ENCODE data around the gene CCN5. TPM values are rescaled to one million over a fixed set of nuclear protein-coding genes. Genes with fewer than 3 reads are reported as not detected.

CCN5 gene
- total RNA-seq, 2 experiments from 2014 or later: not detected

DNA sequence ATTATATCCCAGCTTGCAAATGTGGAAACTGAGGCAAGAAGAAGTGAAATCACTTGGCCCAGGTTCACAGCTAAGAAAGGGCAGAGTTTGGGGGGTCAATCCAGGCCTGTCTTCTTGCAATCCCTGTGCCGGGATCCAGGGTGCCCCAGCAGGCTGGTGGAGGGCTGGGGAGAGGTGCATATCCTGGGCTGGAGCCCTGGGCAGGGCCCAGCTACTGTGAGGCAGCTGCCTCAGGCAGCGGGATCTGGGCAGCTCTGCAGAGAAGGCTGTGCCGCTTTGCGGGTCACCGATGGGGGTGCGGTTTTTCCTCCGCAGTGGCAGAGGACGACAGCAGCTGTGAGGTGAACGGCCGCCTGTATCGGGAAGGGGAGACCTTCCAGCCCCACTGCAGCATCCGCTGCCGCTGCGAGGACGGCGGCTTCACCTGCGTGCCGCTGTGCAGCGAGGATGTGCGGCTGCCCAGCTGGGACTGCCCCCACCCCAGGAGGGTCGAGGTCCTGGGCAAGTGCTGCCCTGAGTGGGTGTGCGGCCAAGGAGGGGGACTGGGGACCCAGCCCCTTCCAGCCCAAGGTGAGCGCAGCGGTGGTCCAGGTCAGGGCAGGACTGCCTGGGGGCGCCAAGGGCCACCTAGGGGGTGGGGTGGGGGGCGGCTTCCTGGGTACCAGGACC is 9.4 kb downstream of the CCN5 start:
- Mint-ChIP-seq H3K4me3 (no peak overlapping the region), H3K27ac (no peak overlapping the region), H3K36me3 (ENCODE audit: low read depth) (no peaks in the 10 kb centered on the region), H3K9me3 (no peaks in the 10 kb centered on the region), H3K27me3 (no peaks in the 10 kb centered on the region), H3K4me1 (ENCODE audit: low read depth) (no peaks in the 10 kb centered on the region)
- ATAC-seq: no peak
- POLR2A ChIA-PET: no interaction called here
- DNase-seq: no peak
- CTCF ChIA-PET: interaction anchor here (1.0 to 2.3 kb wide), 4 partner anchors 8 to 39 kb away, joined by 3 to 11 read pairs (median 4); no protein-coding TSS in a partner anchor
- TF ChIP-seq, protein P1, sequence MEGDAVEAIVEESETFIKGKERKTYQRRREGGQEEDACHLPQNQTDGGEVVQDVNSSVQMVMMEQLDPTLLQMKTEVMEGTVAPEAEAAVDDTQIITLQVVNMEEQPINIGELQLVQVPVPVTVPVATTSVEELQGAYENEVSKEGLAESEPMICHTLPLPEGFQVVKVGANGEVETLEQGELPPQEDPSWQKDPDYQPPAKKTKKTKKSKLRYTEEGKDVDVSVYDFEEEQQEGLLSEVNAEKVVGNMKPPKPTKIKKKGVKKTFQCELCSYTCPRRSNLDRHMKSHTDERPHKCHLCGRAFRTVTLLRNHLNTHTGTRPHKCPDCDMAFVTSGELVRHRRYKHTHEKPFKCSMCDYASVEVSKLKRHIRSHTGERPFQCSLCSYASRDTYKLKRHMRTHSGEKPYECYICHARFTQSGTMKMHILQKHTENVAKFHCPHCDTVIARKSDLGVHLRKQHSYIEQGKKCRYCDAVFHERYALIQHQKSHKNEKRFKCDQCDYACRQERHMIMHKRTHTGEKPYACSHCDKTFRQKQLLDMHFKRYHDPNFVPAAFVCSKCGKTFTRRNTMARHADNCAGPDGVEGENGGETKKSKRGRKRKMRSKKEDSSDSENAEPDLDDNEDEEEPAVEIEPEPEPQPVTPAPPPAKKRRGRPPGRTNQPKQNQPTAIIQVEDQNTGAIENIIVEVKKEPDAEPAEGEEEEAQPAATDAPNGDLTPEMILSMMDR (IDR thresholded peaks at IDR 0.05): no peak
- intact Hi-C loops (cut with micrococcal nuclease): no loop called here

DNA sequence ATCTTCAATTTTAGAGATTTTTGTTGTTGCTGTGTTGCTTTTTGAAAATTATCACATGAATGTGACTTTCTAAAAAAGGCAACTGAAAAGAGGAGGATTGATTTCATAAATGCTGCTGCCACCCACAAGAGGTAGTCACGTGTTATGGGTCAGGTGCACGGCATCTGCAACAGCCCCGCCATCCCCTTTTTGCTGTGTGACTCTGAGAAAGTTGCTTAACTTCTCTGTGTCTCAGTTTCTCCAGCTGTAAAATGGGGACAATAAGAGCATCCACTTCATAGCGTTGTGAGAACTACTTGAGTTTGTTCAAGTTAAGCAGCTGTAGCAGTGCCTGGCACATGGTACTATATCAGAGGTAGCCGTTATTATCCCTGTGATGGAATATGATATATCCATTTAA is 10.7 kb downstream of the CCN5 start:
- Mint-ChIP-seq H3K27ac (no peak overlapping the region), H3K27me3 (no peaks in the 10 kb centered on the region), H3K4me3 (no peak overlapping the region), H3K9me3 (no peaks in the 10 kb centered on the region), H3K4me1 (ENCODE audit: low read depth) (no peaks in the 10 kb centered on the region), H3K36me3 (ENCODE audit: low read depth) (no peaks in the 10 kb centered on the region)
- DNase-seq (no peak), ATAC-seq (no peak)
- intact Hi-C loops (cut with micrococcal nuclease): no loop called here
- ChIA-PET CTCF (no interaction called here), POLR2A (interaction anchor here (0.6 to 0.7 kb wide), 2 partner anchors 92 to 175 kb away, joined by 3 to 4 read pairs; no protein-coding TSS in a partner anchor)
- TF ChIP-seq, protein P1 (IDR thresholded peaks at IDR 0.05): no peak

DNA sequence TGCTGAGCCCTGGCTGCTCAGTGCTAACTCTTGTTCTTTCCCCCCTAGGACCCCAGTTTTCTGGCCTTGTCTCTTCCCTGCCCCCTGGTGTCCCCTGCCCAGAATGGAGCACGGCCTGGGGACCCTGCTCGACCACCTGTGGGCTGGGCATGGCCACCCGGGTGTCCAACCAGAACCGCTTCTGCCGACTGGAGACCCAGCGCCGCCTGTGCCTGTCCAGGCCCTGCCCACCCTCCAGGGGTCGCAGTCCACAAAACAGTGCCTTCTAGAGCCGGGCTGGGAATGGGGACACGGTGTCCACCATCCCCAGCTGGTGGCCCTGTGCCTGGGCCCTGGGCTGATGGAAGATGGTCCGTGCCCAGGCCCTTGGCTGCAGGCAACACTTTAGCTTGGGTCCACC is 11.9 kb downstream of the CCN5 start:
- no peaks in the 10 kb centered on the region for H3K27me3 Mint-ChIP-seq

DNA sequence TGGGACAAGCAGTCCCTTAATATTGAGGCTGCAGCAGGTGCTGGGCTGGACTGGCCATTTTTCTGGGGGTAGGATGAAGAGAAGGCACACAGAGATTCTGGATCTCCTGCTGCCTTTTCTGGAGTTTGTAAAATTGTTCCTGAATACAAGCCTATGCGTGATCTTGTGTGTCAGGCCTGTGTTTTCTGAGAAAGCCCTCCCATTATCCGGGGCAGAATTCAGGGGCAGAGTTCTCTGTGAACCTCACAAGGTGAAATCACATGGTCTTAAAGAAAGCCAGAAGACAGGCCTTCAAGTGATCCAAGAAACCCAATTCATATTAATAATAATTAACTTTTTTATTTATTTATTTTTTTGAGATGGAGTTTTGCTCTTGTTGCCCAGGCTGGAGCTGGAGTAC is 12.5 kb downstream of the CCN5 start:
- Mint-ChIP-seq H3K9me3 (no peaks in the 10 kb centered on the region), H3K27me3 (no peaks in the 10 kb centered on the region), H3K4me1 (ENCODE audit: low read depth) (peaks cover 9% of the 10 kb centered on the region), H3K27ac (no peak overlapping the region), H3K4me3 (no peak overlapping the region), H3K36me3 (ENCODE audit: low read depth) (no peaks in the 10 kb centered on the region)
- CTCF ChIA-PET: no interaction called here
- ATAC-seq (no peak), DNase-seq (no peak)
- POLR2A ChIA-PET: interaction anchor here (0.6 kb wide), 1 partner anchor 78 kb away, joined by 3 read pairs; no protein-coding TSS in a partner anchor
- TF ChIP-seq, protein P1 (IDR thresholded peaks at IDR 0.05): no peak
- intact Hi-C loops (cut with micrococcal nuclease): no loop called here

More for the DNA sequence above, 11.9 kb downstream of the CCN5 start:
- TF ChIP-seq, protein P1 (IDR thresholded peaks at IDR 0.05): no peak
- ChIA-PET POLR2A (interaction anchor here (0.6 kb wide), 1 partner anchor 78 kb away, joined by 3 read pairs; no protein-coding TSS in a partner anchor), CTCF (no interaction called here)
- DNase-seq: no peak
- ATAC-seq: no peak
- Mint-ChIP-seq H3K27ac (no peak overlapping the region), H3K36me3 (ENCODE audit: low read depth) (no peaks in the 10 kb centered on the region), H3K9me3 (no peaks in the 10 kb centered on the region), H3K4me1 (ENCODE audit: low read depth) (peaks cover 3% of the 10 kb centered on the region), H3K4me3 (no peak overlapping the region)
- intact Hi-C loops (cut with micrococcal nuclease): no loop called here

DNA sequence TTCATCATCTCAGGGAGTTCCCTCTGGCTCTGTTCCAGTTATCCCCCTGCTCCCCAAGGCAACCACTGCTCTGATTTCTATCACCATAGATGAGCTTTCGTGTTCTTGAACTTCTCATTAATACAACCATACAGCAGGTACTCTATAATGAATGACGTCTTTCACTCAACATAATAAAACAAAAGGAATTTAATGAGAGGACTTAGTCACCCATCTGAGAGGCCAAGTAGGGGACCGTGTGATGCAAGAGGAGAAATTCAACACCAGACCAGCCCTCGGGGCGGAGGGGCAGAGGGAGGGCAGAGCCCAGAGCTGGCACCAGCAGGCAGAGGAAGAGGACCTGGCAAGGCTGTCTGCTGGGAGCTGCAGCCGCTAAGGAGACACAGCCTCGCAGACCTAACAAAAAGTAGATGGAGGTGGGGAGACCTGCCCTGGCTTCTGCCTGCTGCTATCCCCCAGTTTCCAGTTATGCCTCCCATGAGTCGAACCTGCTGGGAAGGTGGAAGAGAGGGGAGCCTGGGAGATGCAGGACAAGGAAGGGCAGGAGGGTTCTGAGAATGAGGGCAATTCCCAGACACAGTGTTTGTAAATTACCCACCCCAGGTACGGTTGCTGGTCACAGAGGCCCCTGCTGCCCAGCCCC is 13.8 kb downstream of the CCN5 start:
- Mint-ChIP-seq H3K36me3 (ENCODE audit: low read depth) (no peaks in the 10 kb centered on the region), H3K27ac (no peak overlapping the region), H3K9me3 (no peaks in the 10 kb centered on the region), H3K4me3 (no peak overlapping the region), H3K27me3 (no peaks in the 10 kb centered on the region), H3K4me1 (ENCODE audit: low read depth) (peaks cover 14% of the 10 kb centered on the region)
- POLR2A ChIA-PET: no interaction called here
- DNase-seq: no peak
- ATAC-seq: no peak
- TF ChIP-seq, protein P1 (IDR thresholded peaks at IDR 0.05): no peak
- CTCF ChIA-PET: interaction anchor here (1.4 kb wide), 1 partner anchor 44 kb away, joined by 4 read pairs; no protein-coding TSS in a partner anchor
- intact Hi-C loops (cut with micrococcal nuclease): no loop called here
